ENCODE measurements around the gene FAM83G.

Gene FAM83G

GRCh38 chr17:18985475-18985874 is 19.1 kb downstream of the FAM83G start:
- H3K36me3 ChIP-seq (replicated peaks in 1 of 2; ENCODE audit: control insufficient read depth in 2 of 2, insufficient read depth in 2 of 2, low read length in 2 of 2): peaks cover 0 to 16% of the 10 kb centered on the region in 2 donors

GRCh38 chr17:18984273-18985114 is 20.1 kb downstream of the FAM83G start:
- H3K27me3 ChIP-seq (ENCODE audit: control insufficient read depth in 3 of 3, insufficient read depth in 3 of 3, low read depth in 1 of 3, low read length in 3 of 3): peaks cover 0 to 3% (median 0%) of the 10 kb centered on the region in 3 experiments
- no peak for DNase-seq (ENCODE audit: low spot score)
- H3K4me3 ChIP-seq (ENCODE audit: low read length in 2 of 2): no peak overlapping the region
- H3K14ac ChIP-seq (ENCODE audit: low read length): no peak overlapping the region
- H3K4me1 ChIP-seq (ENCODE audit: control insufficient read depth in 2 of 2, insufficient read depth in 1 of 2, low read depth in 1 of 2, low read length in 2 of 2): peaks cover 11 to 26% of the 10 kb centered on the region in 2 donors
- H3K79me1 ChIP-seq (ENCODE audit: low read depth, low read length): peaks cover 9% of the 10 kb centered on the region
- WGBS, 2 donors (ENCODE audit: extremely low coverage in 2 of 2, insufficient read length in 2 of 2, insufficient replicate concordance in 1 of 2): no CpG with 5 or more reads among the region's 21 CpGs
- H3K9me3 ChIP-seq (replicated peaks in 1 of 2; ENCODE audit: control insufficient read depth in 2 of 2, insufficient read depth in 1 of 2, low read depth in 1 of 2, low read length in 2 of 2): no peaks in the 10 kb centered on the region
- no peak overlapping the region for H3K4me2 ChIP-seq (ENCODE audit: insufficient read depth, low read length, poor library complexity, severe bottlenecking)
- H3K18ac ChIP-seq (ENCODE audit: low read length): peak overlapping the region; percentile 61
- no peak overlapping the region for H3K9ac ChIP-seq (ENCODE audit: low read depth, low read length, poor library complexity)
- H4K91ac ChIP-seq (ENCODE audit: low read depth, low read length, poor library complexity): no peak overlapping the region
- H2BK15ac ChIP-seq (ENCODE audit: low read length): no peak overlapping the region
- no peak overlapping the region for H2BK5ac ChIP-seq (ENCODE audit: low read length)
- H2AK5ac ChIP-seq (ENCODE audit: low read depth, low read length): no peak overlapping the region
- peaks cover 0 to 16% of the 10 kb centered on the region in 2 donors for H3K36me3 ChIP-seq (replicated peaks in 1 of 2; ENCODE audit: control insufficient read depth in 2 of 2, insufficient read depth in 2 of 2, low read length in 2 of 2)
- H2BK120ac ChIP-seq (ENCODE audit: low read depth, low read length): no peak overlapping the region
- H3K4ac ChIP-seq (ENCODE audit: low read length): no peak overlapping the region
- H4K8ac ChIP-seq (ENCODE audit: low read depth, low read length): no peak overlapping the region
- H3K27ac ChIP-seq (replicated peaks; ENCODE audit: low read length): no peak overlapping the region
- peak overlapping the region; percentile 2 for H3K23ac ChIP-seq (ENCODE audit: low read depth, low read length, poor library complexity)
- no peak overlapping the region for H2AFZ ChIP-seq (ENCODE audit: low read length)
- no peak overlapping the region for H2BK12ac ChIP-seq (ENCODE audit: low read length)

More at GRCh38 chr17:18985475-18985874, 19.1 kb downstream of the FAM83G start:
- no CpG with 5 or more reads among the region's 9 CpGs for WGBS, 2 donors (ENCODE audit: extremely low coverage in 2 of 2, insufficient read length in 2 of 2, insufficient replicate concordance in 1 of 2)
- Histone ChIP-seq H3K23ac (ENCODE audit: low read depth, low read length, poor library complexity) (no peak overlapping the region), H3K27me3 (ENCODE audit: control insufficient read depth in 3 of 3, insufficient read depth in 3 of 3, low read depth in 1 of 3, low read length in 3 of 3) (peaks cover 0 to 3% (median 0%) of the 10 kb centered on the region in 3 experiments), H4K91ac (ENCODE audit: low read depth, low read length, poor library complexity) (no peak overlapping the region), H3K27ac (replicated peaks; ENCODE audit: low read length) (no peak overlapping the region), H2BK12ac (ENCODE audit: low read length) (no peak overlapping the region), H2AK5ac (ENCODE audit: low read depth, low read length) (no peak overlapping the region), H3K9ac (ENCODE audit: low read depth, low read length, poor library complexity) (no peak overlapping the region), H3K18ac (ENCODE audit: low read length) (peak overlapping the region; percentile 64), H3K79me1 (ENCODE audit: low read depth, low read length) (peaks cover 12% of the 10 kb centered on the region), H2BK120ac (ENCODE audit: low read depth, low read length) (no peak overlapping the region), H4K8ac (ENCODE audit: low read depth, low read length) (no peak overlapping the region), H2BK5ac (ENCODE audit: low read length) (peak overlapping the region; percentile 24), H3K9me3 (replicated peaks in 1 of 2; ENCODE audit: control insufficient read depth in 2 of 2, insufficient read depth in 1 of 2, low read depth in 1 of 2, low read length in 2 of 2) (no peaks in the 10 kb centered on the region), H2AFZ (ENCODE audit: low read length) (no peak overlapping the region), H3K14ac (ENCODE audit: low read length) (no peak overlapping the region), H3K4me2 (ENCODE audit: insufficient read depth, low read length, poor library complexity, severe bottlenecking) (no peak overlapping the region), H3K4me3 (ENCODE audit: low read length in 2 of 2) (no peak overlapping the region), H3K4ac (ENCODE audit: low read length) (no peak overlapping the region), H3K4me1 (ENCODE audit: control insufficient read depth in 2 of 2, insufficient read depth in 1 of 2, low read depth in 1 of 2, low read length in 2 of 2) (peaks cover 11 to 24% of the 10 kb centered on the region in 2 donors), H2BK15ac (ENCODE audit: low read length) (no peak overlapping the region)
- DNase-seq (ENCODE audit: low spot score): no peak

DNA sequence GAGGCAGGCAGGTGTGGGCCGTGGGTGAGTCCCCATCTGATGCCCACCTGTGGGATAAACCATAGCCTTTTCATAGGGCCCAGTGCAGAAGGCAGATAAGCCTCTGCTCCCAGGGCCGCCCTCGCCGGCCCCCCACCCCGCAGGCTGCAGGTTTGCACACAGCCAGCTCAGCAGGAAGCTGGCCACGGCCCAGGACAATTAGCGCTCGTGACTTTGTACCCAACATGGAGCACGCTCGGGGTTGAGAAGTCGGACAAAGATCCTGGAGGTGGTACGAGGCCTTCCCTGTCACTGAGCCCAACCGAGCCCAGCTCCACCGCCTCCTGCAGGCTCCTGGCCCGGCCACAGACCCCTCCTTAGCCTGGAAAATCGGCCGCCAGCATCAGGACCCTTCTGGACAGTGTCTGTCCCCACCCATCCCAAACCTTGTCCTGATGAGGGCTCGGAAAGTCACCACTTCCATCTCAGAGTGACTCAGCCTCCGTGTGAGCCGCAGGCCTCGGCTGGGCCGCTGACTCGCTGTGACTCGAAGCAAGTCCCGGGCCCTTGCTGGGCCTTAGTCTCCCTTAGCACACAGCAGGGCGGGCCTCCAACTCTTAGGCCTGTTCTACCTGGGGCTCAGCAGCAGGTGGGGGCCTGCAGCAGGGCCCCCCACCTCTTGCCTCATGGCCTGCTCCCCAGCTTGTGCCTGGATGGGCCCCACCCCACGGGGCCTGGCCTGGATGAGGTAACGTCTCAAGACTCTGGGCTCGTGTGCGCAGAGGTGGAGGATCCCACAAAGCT is 22.7 kb downstream of the FAM83G start:
- no CpG with 5 or more reads among the region's 30 CpGs for WGBS, 2 donors (ENCODE audit: extremely low coverage in 2 of 2, insufficient read length in 2 of 2, insufficient replicate concordance in 1 of 2)
- Histone ChIP-seq H3K4me1 (ENCODE audit: control insufficient read depth in 2 of 2, insufficient read depth in 1 of 2, low read depth in 1 of 2, low read length in 2 of 2) (peaks cover 11 to 26% of the 10 kb centered on the region in 2 donors), H2BK5ac (ENCODE audit: low read length) (peak overlapping the region; percentile 93)

GRCh38 chr17:18981335-18981641 is 23.3 kb downstream of the FAM83G start:
- Histone ChIP-seq H3K9ac (ENCODE audit: low read depth, low read length, poor library complexity) (peak overlapping the region; percentile 77), H2AK5ac (ENCODE audit: low read depth, low read length) (peak overlapping the region; percentile 100)

More for the DNA sequence above, 22.7 kb downstream of the FAM83G start:
- H3K18ac ChIP-seq (ENCODE audit: low read length): peak overlapping the region; percentile 93
- DNase-seq (ENCODE audit: low spot score): no peak
- peak overlapping the region; percentile 74 for H3K27ac ChIP-seq (replicated peaks; ENCODE audit: low read length)
- no peaks in the 10 kb centered on the region for H3K27me3 ChIP-seq (ENCODE audit: control insufficient read depth in 3 of 3, insufficient read depth in 3 of 3, low read depth in 1 of 3, low read length in 3 of 3)
- no peak overlapping the region for H4K8ac ChIP-seq (ENCODE audit: low read depth, low read length)
- no peak overlapping the region for H2BK120ac ChIP-seq (ENCODE audit: low read depth, low read length)
- H3K9ac ChIP-seq (ENCODE audit: low read depth, low read length, poor library complexity): peak overlapping the region; percentile 77
- H3K36me3 ChIP-seq (replicated peaks in 1 of 2; ENCODE audit: control insufficient read depth in 2 of 2, insufficient read depth in 2 of 2, low read length in 2 of 2): peaks cover 0 to 28% of the 10 kb centered on the region in 2 donors
- H2AK5ac ChIP-seq (ENCODE audit: low read depth, low read length): peak overlapping the region; percentile 100
- peaks cover 2% of the 10 kb centered on the region for H3K79me1 ChIP-seq (ENCODE audit: low read depth, low read length)
- H4K91ac ChIP-seq (ENCODE audit: low read depth, low read length, poor library complexity): peak overlapping the region; percentile 89
- peak overlapping the region; percentile 83 for H3K23ac ChIP-seq (ENCODE audit: low read depth, low read length, poor library complexity)
- no peaks in the 10 kb centered on the region for H3K9me3 ChIP-seq (replicated peaks in 1 of 2; ENCODE audit: control insufficient read depth in 2 of 2, insufficient read depth in 1 of 2, low read depth in 1 of 2, low read length in 2 of 2)
- H3K4me3 ChIP-seq (ENCODE audit: low read length in 2 of 2): no peak overlapping the region
- H2BK12ac ChIP-seq (ENCODE audit: low read length): peak overlapping the region; percentile 82
- peak overlapping the region; percentile 3 for H2BK15ac ChIP-seq (ENCODE audit: low read length)
- peak overlapping the region; percentile 63 for H3K14ac ChIP-seq (ENCODE audit: low read length)
- H3K4ac ChIP-seq (ENCODE audit: low read length): peak overlapping the region; percentile 71
- H2AFZ ChIP-seq (ENCODE audit: low read length): peak overlapping the region; percentile 83
- H3K4me2 ChIP-seq (ENCODE audit: insufficient read depth, low read length, poor library complexity, severe bottlenecking): peak overlapping the region; percentile 2

More at GRCh38 chr17:18981335-18981641, 23.3 kb downstream of the FAM83G start:
- H3K27ac ChIP-seq (replicated peaks; ENCODE audit: low read length): peak overlapping the region; percentile 74
- H3K14ac ChIP-seq (ENCODE audit: low read length): peak overlapping the region; percentile 63
- H3K79me1 ChIP-seq (ENCODE audit: low read depth, low read length): peaks cover 2% of the 10 kb centered on the region
- peak overlapping the region; percentile 3 for H2BK15ac ChIP-seq (ENCODE audit: low read length)
- peak overlapping the region; percentile 93 for H2BK5ac ChIP-seq (ENCODE audit: low read length)
- WGBS, 2 donors (ENCODE audit: extremely low coverage in 2 of 2, insufficient read length in 2 of 2, insufficient replicate concordance in 1 of 2): no CpG with 5 or more reads among the region's 6 CpGs
- no peak overlapping the region for H4K91ac ChIP-seq (ENCODE audit: low read depth, low read length, poor library complexity)
- peaks cover 11 to 26% of the 10 kb centered on the region in 2 donors for H3K4me1 ChIP-seq (ENCODE audit: control insufficient read depth in 2 of 2, insufficient read depth in 1 of 2, low read depth in 1 of 2, low read length in 2 of 2)
- H3K18ac ChIP-seq (ENCODE audit: low read length): peak overlapping the region; percentile 93
- H4K8ac ChIP-seq (ENCODE audit: low read depth, low read length): no peak overlapping the region
- DNase-seq (ENCODE audit: low spot score): no peak
- no peaks in the 10 kb centered on the region for H3K27me3 ChIP-seq (ENCODE audit: control insufficient read depth in 3 of 3, insufficient read depth in 3 of 3, low read depth in 1 of 3, low read length in 3 of 3)
- H3K36me3 ChIP-seq (replicated peaks in 1 of 2; ENCODE audit: control insufficient read depth in 2 of 2, insufficient read depth in 2 of 2, low read length in 2 of 2): peaks cover 0 to 30% of the 10 kb centered on the region in 2 donors
- peak overlapping the region; percentile 83 for H2AFZ ChIP-seq (ENCODE audit: low read length)
- H3K9me3 ChIP-seq (replicated peaks in 1 of 2; ENCODE audit: control insufficient read depth in 2 of 2, insufficient read depth in 1 of 2, low read depth in 1 of 2, low read length in 2 of 2): no peaks in the 10 kb centered on the region
- peak overlapping the region; percentile 71 for H3K4ac ChIP-seq (ENCODE audit: low read length)
- H2BK12ac ChIP-seq (ENCODE audit: low read length): peak overlapping the region; percentile 82
- peak overlapping the region; percentile 2 for H2BK120ac ChIP-seq (ENCODE audit: low read depth, low read length)
- H3K23ac ChIP-seq (ENCODE audit: low read depth, low read length, poor library complexity): peak overlapping the region; percentile 83
- peak overlapping the region; percentile 2 for H3K4me2 ChIP-seq (ENCODE audit: insufficient read depth, low read length, poor library complexity, severe bottlenecking)
- H3K4me3 ChIP-seq (ENCODE audit: low read length in 2 of 2): no peak overlapping the region
